Measurements from ENCODE around the gene RIMKLA. TPM values are rescaled to one million over a fixed set of nuclear protein-coding genes. Genes with fewer than 3 reads are reported as not detected.

Gene RIMKLA
- total RNA-seq, 1 experiment from 2014 or later = 8.3 TPM

DNA sequence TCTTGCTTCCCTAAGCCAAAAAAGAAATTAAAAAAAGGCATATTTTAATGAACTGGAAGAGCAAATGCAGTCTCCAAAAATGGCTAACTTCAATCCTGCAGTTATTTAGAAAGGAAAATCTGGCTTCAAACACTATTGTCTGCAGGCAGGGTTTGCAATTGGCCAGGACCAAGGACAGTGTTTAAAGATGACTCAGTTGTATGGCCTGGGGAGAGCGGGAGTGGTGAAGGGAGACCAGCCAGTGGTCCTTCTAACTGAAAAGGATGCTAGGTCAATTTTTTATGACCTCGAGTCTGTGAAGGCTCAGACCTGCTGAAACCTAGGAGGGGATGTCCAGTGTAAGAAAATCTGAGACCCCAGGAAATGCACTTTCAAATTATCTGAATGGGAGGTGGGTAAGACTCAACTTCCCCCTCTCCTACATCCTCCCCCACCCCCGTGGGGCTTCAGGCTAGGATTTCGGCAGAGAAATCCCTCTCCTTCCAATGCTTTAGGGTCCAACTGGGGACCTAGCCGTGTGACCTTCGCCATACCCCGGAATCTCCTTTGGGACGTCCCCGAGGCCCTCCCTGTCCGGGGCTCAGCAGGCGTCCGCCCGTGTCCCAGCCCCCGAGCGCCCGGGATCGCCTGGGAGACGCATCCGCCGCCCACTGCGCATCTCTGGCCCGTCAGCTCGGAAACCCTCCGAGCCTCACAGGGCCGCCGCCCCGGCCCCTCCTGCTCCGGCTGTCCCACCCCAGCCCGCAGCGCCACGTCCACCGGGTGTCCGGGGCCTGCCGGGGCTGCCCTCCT is 602 bp upstream of the RIMKLA start:
- Mint-ChIP-seq H3K27ac (no peak overlapping the region), H3K27me3 (ENCODE audit: low read depth) (peaks cover 61% of the 10 kb centered on the region), H3K4me3 (peak overlapping the region; percentile 79), H3K4me1 (peaks cover 16% of the 10 kb centered on the region), H3K36me3 (no peaks in the 10 kb centered on the region), H3K9me3 (no peaks in the 10 kb centered on the region)
- POLR2A ChIA-PET = no interaction called here
- CTCF ChIA-PET = no interaction called here
- ATAC-seq = peak; percentile 69
- TF ChIP-seq, protein P1, sequence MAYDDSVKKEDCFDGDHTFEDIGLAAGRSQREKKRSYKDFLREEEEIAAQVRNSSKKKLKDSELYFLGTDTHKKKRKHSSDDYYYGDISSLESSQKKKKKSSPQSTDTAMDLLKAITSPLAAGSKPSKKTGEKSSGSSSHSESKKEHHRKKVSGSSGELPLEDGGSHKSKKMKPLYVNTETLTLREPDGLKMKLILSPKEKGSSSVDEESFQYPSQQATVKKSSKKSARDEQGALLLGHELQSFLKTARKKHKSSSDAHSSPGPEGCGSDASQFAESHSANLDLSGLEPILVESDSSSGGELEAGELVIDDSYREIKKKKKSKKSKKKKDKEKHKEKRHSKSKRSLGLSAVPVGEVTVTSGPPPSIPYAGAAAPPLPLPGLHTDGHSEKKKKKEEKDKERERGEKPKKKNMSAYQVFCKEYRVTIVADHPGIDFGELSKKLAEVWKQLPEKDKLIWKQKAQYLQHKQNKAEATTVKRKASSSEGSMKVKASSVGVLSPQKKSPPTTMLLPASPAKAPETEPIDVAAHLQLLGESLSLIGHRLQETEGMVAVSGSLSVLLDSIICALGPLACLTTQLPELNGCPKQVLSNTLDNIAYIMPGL (CRISPR knock-in tag; IDR thresholded peaks at IDR 0.05) = peak; percentile 11; the same call in 1 of the 2 replicates
- TF ChIP-seq ETV6 (CRISPR knock-in tag; IDR thresholded peaks at IDR 0.05) = no peak
- DNase-seq (ENCODE audit: low spot score) = peak; percentile 17

GRCh38 chr1:42381280-42381673 is 685 bp downstream of the RIMKLA start:
- TF ChIP-seq ERG (CRISPR knock-in tag; IDR thresholded peaks at IDR 0.05) (no peak), SMAD3 (CRISPR knock-in tag; IDR thresholded peaks at IDR 0.05; ENCODE audit: borderline replicate concordance) (no peak), NR1H2 (CRISPR knock-in tag; IDR thresholded peaks at IDR 0.05) (no peak)
- TF ChIP-seq, protein P2, sequence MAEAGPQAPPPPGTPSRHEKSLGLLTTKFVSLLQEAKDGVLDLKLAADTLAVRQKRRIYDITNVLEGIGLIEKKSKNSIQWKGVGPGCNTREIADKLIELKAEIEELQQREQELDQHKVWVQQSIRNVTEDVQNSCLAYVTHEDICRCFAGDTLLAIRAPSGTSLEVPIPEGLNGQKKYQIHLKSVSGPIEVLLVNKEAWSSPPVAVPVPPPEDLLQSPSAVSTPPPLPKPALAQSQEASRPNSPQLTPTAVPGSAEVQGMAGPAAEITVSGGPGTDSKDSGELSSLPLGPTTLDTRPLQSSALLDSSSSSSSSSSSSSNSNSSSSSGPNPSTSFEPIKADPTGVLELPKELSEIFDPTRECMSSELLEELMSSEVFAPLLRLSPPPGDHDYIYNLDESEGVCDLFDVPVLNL (CRISPR knock-in tag; IDR thresholded peaks at IDR 0.05; ENCODE audit: borderline replicate concordance, low read depth) = no peak
- peaks cover 58% of the 10 kb centered on the region for H3K27me3 Mint-ChIP-seq (ENCODE audit: low read depth)
- H3K9me3 Mint-ChIP-seq = no peaks in the 10 kb centered on the region
- no peak overlapping the region for H3K27ac Mint-ChIP-seq
- DNase-seq (ENCODE audit: low spot score) (no peak), ATAC-seq (no peak)
- no peaks in the 10 kb centered on the region for H3K36me3 Mint-ChIP-seq
- H3K4me1 Mint-ChIP-seq = peaks cover 16% of the 10 kb centered on the region
- CTCF ChIA-PET = no interaction called here
- peak overlapping the region; percentile 68 for H3K4me3 Mint-ChIP-seq
- POLR2A ChIA-PET = no interaction called here

DNA sequence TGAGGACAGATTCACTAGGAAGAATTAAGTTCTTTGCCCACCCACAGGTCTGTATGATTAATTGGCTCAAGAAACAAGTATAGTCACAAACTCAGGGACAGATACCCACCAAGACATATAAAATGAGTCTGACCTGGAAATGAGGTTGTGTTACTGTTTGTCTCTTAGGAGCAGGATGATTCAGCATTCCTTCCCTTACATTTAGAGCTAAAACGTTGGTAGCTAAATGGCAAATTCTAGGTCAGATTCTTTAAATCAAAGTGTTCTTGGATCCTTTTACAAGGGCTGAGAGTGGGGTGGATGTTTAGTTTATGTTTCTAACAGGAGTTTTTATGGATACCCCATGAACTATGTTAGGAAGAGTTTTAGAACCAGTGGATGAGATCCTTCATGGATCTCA is 4.7 kb downstream of the RIMKLA start:
- CTCF ChIA-PET = interaction anchor here (0.5 to 1.1 kb wide), 2 partner anchors 79 to 212 kb away, joined by 4 read pairs; no protein-coding TSS in a partner anchor
- peaks cover 23% of the 10 kb centered on the region for H3K27me3 Mint-ChIP-seq (ENCODE audit: low read depth)
- H3K4me1 Mint-ChIP-seq = peaks cover 12% of the 10 kb centered on the region
- H3K36me3 Mint-ChIP-seq = no peaks in the 10 kb centered on the region
- ATAC-seq (no peak), DNase-seq (ENCODE audit: low spot score) (no peak)
- TF ChIP-seq OVOL2 (CRISPR knock-in tag; IDR thresholded peaks at IDR 0.05; ENCODE audit: borderline replicate concordance) (no peak), ATF1 (CRISPR knock-in tag; IDR thresholded peaks at IDR 0.05) (no peak), NFE2L1 (CRISPR knock-in tag; IDR thresholded peaks at IDR 0.05) (0 out of 2 replicates have a peak, but pooled peaks have one; percentile 18), TP53 (CRISPR knock-in tag; IDR thresholded peaks at IDR 0.05) (no peak), KAT7 (CRISPR knock-in tag; IDR thresholded peaks at IDR 0.05; ENCODE audit: borderline replicate concordance) (no peak)
- no peak overlapping the region for H3K27ac Mint-ChIP-seq
- POLR2A ChIA-PET = no interaction called here
- no peak overlapping the region for H3K4me3 Mint-ChIP-seq
- H3K9me3 Mint-ChIP-seq = no peaks in the 10 kb centered on the region

- Mint-ChIP-seq H3K4me1 (peaks cover 12% of the 10 kb centered on the region), H3K9me3 (no peaks in the 10 kb centered on the region), H3K4me3 (no peak overlapping the region), H3K27me3 (ENCODE audit: low read depth) (peaks cover 22% of the 10 kb centered on the region), H3K36me3 (no peaks in the 10 kb centered on the region), H3K27ac (no peak overlapping the region)
- ATAC-seq = no peak
- no peak for DNase-seq (ENCODE audit: low spot score)
- POLR2A ChIA-PET = no interaction called here
- CTCF ChIA-PET = no interaction called here
- TF ChIP-seq, protein P3, sequence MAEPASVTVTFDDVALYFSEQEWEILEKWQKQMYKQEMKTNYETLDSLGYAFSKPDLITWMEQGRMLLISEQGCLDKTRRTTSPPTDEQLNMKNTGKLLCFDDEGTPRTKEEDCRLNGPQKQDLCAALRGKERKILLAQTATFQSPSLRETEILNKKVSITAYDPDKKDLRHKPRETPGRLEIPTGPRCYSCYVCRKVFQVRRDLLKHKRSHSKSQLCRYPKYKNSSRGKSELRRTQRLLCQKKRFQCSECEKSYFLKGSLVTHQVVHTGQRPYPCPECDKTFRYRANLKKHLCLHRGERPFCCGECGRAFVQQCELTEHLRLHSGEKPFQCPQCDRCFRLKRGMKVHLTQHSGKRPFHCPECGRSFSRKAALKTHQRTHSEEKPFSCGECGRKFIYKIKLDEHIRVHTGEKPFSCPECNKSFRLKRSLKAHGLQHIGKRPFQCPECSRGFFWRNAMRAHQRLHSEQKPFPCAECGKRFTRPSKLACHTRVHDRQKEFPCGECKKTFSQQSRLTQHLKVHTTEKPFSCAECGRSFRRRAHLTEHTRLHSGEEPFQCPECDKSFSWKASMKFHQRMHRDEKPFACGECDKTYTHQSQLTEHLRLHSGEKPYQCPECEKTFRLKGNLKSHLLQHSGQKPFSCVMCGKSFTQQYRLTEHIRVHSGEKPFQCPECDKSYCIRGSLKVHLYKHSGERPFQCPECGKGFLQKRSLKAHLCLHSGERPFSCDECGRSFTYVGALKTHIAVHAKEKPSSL (CRISPR knock-in tag; conservative IDR thresholded peaks at IDR 0.05) = no peak
- TF ChIP-seq ATF2 (CRISPR knock-in tag; IDR thresholded peaks at IDR 0.05; ENCODE audit: borderline replicate concordance, low read depth) = no peak
- no peak for TF ChIP-seq JAZF1 (CRISPR knock-in tag; IDR thresholded peaks at IDR 0.05)
- TF ChIP-seq, protein P4, sequence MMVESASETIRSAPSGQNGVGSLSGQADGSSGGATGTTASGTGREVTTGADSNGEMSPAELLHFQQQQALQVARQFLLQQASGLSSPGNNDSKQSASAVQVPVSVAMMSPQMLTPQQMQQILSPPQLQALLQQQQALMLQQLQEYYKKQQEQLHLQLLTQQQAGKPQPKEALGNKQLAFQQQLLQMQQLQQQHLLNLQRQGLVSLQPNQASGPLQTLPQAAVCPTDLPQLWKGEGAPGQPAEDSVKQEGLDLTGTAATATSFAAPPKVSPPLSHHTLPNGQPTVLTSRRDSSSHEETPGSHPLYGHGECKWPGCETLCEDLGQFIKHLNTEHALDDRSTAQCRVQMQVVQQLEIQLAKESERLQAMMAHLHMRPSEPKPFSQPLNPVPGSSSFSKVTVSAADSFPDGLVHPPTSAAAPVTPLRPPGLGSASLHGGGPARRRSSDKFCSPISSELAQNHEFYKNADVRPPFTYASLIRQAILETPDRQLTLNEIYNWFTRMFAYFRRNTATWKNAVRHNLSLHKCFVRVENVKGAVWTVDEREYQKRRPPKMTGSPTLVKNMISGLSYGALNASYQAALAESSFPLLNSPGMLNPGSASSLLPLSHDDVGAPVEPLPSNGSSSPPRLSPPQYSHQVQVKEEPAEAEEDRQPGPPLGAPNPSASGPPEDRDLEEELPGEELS (CRISPR knock-in tag; IDR thresholded peaks at IDR 0.05) = no peak
- TF ChIP-seq, protein P2 (CRISPR knock-in tag; IDR thresholded peaks at IDR 0.05; ENCODE audit: borderline replicate concordance, low read depth) = no peak
- TF ChIP-seq NR1H2 (CRISPR knock-in tag; IDR thresholded peaks at IDR 0.05) = no peak
- no peak for TF ChIP-seq ZNF263 (CRISPR knock-in tag; IDR thresholded peaks at IDR 0.05; ENCODE audit: low read depth)
These were observed 5.5 kb downstream of the RIMKLA start for GRCh38 chr1:42386051-42386450.

All from WTC11 (cell line).